ENCODE results near the gene OPTC.
A peak's percentile ranks its signal among the peaks of the same experiment; 100 is the strongest.

OPTC gene

DNA sequence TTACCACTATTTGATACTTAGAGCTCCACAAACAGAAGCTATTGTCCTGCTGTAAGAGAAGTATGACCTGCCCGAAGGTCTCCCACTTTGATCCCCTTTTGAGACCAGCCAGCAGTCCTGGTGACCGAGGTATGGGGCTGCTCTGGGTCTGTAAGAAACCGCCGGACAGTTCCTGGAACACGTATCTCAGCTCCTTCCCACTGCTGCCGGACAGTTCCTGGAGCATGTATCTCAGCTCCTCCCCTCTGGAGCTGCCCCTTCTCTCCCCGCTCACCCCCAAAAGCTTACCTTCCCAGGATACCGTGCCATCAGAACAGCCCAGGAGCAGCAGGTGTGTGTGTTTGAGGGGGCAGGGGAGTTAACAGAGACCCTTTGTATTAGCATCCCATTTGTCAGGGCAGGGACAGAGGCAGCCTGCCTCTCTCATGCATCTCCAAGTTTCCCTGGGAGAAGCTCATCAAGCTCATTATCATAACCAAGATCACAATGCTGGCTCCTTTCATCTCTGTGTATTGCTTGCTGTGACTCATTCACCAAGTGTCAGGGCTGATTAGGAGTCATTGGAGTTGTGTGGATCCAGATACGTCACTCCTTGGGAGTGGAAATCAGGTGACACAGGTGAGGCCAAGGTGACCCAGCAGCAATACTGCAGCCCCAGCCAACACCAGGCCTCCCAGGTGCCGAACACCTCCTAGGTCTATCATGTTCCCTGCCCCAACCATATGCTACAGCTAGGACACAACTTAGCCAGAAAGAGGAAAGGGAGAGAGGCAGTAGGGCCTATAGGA, 25.3 kb downstream of the OPTC start:
- DNase-seq = peak; percentile 75

GRCh38 chr1:203519896-203520295, 25.9 kb downstream of the OPTC start:
- no peak for DNase-seq

DNA sequence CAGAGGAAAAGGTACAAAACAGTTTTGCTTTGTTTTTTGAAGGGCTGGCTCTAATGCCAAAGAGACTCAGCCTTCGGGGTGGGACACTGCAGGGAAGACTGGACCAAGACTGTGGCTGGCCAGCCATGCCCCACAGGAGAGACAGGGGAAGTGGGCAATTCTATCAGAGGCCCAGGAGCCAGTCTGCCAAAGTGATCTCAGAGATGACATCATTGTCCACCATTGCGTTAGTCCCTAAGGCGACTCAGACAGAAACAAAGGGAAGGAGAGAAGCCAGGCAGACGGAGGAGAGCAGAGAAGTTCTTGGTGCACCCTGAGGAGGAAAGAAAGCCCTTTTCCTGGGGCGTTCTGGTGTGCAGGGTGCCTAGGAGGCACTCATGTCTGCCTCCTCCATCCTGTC, 26.4 kb downstream of the OPTC start:
- DNase-seq = peak; percentile 64

GRCh38 chr1:203521074-203521794, 27.3 kb downstream of the OPTC start:
- peak; percentile 49 for DNase-seq

DNA sequence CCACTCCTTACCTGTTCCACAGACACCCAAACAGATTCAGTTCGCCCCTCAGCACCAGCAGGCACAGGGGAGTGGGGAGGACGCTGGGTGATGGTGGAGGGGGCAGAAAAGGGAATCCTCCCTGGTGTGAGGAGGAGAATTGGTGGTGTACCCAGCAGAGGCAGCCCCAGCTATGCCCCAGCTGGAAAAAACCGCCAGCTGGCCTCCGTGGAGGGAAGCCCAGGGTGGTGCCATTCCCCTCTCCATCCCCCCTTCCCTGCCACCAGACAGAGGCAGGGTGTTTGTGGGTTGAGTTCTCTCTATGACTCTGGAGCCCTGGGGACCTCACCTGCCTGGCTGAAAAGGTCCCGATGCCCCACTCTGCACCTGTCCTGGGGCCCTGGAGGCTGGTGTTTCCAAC, 27.9 kb downstream of the OPTC start:
- DNase-seq = no peak

GRCh38 chr1:203522237-203522636, 28.3 kb downstream of the OPTC start:
- DNase-seq = no peak

GRCh38 chr1:203523667-203524066, 29.7 kb downstream of the OPTC start:
- DNase-seq = no peak

GRCh38 chr1:203524152-203524551, 30.2 kb downstream of the OPTC start:
- DNase-seq = no peak

DNA sequence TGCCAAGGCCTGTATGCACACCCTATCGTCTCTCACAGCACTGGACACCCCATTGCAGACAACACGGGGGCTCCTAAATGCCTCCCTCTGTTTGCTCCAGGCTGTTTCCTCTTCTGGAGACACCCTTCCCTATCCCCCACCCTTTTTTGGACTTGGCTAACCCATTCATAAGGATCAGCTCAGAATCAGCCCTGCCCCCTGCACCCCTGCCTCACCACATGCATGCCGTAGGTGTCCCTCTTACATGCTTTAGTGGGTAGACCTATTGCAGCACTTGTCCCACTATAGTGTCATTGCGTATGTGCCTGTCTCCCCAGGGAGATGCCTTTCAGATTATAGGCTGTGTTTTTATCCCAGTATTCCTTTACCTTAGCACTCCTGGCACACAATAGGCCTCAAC, 30.9 kb downstream of the OPTC start:
- no peak for DNase-seq

DNA sequence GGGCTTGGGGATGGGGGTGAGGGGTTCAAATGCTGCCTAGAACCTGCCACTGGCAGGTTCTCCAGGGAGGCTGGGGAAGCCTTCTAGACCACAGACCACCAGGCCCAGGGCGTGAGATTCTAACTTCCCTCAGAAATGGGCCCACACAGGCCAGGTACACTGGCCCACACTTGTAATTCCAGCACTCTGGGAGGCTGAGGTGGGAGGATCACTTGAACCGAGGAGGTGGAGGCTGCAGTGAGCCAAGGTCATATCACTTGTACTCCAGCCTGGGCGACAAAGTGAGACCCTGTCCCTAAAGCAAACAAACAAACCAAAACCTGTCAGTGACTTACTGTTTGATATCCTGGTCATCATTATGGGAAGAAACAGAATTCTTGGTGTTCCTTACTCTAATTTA, 31.7 kb downstream of the OPTC start:
- no peak for DNase-seq

GRCh38 chr1:203526130-203526529, 32.2 kb downstream of the OPTC start:
- DNase-seq = no peak

- peak; percentile 65 for DNase-seq
These were observed 32.6 kb downstream of the OPTC start for GRCh38 chr1:203526572-203526971.

DNA sequence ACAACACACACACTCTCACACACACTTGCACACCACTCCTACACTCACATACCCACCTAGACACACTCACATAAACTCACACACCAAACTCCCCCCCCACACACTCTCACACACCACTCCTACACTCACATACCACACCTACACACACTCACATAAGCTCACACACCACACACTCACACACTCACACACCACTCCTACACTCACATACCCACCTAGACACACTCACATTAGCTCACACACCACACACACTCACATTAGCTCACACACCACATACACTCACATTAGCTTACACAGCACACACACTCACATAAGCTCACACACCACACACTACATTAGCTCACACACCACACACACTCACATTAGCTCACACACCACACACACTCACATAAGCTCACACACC, 33.1 kb downstream of the OPTC start:
- no peak for DNase-seq

DNA sequence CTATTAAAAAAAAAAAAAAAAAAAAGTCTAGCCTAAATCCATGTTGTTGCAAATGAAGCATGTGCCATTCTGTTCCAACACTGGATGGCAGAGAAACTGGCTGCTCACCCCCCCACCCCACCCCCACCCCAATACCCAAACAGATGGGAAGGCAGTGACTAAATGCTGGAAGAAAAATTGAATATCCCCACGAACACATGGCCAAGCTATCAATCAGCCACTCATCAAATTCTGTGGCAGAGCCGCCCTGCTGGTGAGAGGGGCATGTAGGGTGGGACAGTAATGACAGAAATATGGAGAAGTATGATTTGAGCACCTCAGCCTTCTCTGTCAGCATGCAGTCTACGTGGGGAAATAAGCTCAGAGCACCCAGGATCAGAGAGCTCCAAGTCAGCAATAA, 34.1 kb downstream of the OPTC start:
- DNase-seq = no peak

DNA sequence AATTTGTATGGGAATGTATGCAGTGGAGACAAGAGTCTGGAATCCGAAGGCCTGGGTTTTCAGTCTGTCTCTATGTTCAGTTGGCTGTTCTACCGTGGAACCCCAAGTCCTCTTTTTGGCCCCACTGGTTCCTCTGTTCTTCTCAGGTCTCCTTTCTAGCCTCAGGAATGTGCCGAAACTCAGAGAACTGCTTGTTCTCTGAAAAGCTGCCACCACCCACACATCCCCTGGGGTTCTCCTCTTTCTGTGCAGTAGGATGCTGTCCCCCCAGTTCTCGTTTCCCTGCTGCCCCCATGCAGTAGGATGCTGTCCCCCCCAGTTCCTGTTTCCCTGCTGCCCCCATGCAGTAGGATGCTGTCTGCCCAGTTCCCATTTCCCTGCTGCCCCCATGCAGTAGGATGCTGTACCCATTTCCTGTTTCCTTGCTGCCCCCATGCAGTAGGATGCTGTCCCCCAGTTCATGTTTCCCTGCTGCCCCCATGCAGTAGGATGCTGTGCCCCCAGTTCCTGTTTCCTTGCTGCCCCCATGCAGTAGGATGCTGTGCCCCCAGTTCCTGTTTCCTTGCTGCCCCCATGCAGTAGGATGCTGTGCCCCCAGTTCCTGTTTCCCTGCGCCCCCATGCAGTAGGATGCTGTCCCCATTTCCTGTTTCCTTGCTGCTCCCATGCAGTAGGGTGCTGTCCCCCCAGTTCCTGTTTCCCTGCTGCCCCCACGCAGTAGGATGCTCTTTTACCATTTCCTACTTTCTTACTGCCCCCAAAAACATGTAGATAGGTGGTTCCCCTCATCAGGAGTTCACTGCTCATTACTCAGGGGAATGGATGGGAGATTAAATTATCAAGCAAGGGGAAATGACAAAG, 35.3 kb downstream of the OPTC start:
- DNase-seq = no peak

- no peak for DNase-seq
These were observed 37.1 kb downstream of the OPTC start for GRCh38 chr1:203531063-203531462.

DNA sequence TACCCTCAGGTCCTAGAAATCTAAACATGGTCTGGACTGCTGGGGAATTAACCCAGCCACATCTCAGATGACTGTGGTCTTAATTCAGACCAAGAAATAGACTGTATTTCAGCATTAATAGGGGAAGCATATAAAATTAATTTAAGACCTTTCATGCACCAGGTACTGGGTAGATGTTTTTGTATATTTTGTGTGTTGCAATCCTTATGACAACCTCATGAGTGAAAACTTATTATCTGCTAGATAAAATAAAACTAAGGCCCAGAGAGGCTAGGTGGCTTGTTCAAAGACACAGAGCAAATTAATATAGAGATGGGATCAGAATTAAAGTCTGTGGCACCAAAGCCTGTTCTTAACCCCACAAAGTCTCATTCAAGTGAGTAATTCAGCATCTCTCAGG, 40.1 kb downstream of the OPTC start:
- no peak for DNase-seq

DNA sequence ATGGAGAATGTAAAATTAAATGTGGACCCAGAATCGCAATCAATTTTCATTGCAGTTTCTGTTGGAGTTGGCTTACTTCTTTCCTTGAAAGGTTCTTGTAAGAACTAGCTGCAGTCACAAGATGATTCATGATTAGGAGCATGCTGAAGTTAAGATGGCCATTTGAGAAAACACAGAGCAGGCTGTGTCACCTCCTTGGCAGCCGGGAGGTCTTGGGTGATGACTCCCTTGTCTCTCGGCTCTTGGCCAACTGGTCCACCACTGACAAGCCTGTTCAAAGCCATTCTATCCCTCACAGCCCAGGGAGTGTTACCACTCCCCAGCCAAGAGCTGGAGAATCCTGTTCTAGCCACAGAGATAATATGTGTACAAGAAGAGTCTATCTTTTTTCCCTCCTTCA, 40.6 kb downstream of the OPTC start:
- peak; percentile 93 for DNase-seq

DNA sequence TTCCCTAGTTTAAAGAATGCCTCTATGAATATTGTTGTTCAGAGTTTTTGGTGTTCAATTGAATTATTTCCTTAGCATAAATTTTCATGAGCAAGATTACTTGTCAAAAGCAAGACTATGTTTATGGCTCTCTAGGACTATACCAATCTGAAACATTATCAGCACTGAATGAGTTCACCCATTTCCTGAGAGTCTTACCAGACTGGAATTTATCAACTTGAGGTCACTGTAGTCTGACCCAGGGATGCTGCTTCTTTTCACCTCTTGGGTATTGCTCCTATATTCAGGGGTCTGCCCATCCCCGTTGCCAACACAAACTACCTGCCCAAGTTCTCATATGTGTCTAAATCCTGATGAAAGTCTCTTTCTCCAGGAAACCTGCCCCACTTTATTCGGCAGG, 42.6 kb downstream of the OPTC start:
- no peak for DNase-seq

GRCh38 chr1:203536980-203537455, 43.1 kb downstream of the OPTC start:
- no peak for DNase-seq

- DNase-seq = no peak
These were observed 44.0 kb downstream of the OPTC start for GRCh38 chr1:203537806-203538464.

DNA sequence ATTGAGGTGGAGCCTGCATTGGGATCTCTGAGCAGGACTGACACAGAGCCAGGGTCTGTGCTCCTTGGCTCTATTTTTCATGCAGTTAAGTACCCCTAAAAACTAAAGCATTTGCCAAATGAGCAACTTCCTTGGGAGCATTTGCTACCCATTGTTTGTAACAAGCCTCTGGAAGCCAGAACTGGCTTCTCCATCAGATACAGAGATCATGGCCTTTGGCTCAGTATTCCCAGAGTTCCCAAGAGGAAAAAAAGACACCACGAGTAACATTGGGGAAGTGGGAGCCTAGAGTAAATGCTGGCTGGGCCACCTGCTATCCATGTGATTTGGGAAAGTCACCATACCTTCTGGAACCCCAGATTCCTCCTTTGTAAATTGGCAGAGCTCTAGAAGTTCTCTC, 44.8 kb downstream of the OPTC start:
- DNase-seq = no peak

Measured in islet precursor cell (in vitro differentiated cells).